CD4-positive, alpha-beta T cell treated with Interleukin-17A for 1 hour (primary cell): ENCODE measurements around the gene MICB.
"Not testable (repeated sequence)": the region's sequence is repeated elsewhere in the genome, so short reads cannot be mapped to it uniquely, and the experiment has no call there.

Experiments used
- DNase-seq: peaks from one replicate; pipeline ENCODE4 v3.0.0-alpha.2; 2020

Gene MICB

DNA sequence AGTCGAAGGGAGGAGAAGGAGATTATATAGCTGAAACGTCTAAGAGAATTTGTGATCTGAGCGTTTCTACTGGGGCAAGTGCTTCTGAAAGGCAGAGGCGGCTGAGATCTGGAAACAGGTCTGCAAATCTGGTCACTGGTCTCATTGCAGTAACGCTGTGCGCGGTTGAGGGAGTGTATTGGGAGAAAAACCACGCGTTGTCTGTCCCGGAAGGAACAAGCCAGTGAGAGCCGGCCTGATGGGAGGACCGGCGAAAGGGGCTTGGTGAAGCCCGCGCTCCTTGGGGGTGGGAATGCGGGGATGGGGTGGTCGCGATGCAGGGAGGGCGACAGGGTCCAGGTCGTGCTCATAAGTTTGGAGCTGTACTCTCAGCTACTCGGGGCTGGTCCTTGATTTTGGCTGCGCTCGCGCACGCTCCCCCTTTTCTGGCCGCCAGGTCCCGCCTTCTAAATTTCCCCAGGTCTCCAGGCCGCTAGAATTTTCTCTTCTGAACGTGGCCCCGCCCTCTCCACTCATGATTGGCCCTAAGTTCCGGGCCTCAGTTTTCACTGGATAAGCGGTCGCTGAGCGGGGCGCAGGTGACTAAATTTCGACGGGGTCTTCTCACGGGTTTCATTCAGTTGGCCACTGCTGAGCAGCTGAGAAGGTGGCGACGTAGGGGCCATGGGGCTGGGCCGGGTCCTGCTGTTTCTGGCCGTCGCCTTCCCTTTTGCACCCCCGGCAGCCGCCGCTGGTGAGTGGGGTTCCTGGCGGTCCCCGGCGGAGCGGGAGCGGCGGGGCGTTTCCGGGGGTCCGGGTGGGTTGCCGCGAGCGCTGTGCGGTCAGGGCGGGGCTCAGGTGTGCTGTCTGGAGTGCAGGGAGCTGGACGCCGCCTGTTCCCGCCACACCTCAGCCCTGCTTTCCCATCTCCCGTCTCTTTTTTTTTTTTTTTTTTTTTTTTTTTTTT is at the start of gene MICB:
Gene MICB, plus strand, starts transcription at position 615 of the 946 bp plus-strand sequence. Its CDS starts 49 bp downstream, at position 664.
- DNase-seq, result peak; percentile 90

DNA sequence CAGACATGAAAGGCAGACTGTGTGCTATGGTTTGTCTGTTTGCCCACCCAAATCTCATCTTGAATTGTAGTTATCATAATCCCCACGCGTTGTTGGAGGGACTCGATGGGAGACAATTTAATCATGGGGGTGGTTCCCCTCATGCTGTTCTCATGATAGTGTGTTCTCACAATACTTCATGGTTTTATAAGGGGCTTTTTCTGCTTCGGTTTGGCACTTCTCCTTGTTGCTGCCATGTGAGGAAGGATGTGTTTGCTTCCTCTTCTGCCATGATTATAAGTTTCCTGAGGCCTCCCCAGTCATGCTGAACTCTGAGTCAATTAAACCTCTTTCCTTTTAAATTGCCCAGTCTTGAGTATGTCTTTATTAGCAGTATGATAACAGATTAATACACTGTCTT is 47.2 kb upstream of the MICB start:
- no peak for DNase-seq

DNA sequence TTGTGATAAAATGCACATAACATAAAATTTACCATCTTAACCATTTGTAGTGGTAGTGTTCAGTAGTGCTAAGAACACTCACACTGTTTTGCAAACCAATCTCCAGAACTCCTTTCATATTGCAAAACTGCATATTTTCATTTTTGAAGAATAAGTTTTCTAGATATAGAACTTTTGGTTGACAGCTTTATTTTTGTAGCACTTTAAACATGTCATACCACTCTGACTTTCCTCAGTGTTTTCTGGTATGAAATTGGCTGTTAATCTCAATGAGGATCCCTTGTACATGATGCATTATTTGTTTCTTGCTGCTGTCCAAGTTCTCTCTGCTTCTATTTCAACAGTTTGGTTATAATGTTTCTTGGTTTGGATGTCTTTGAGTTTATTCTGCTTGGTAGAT is 45.1 kb upstream of the MICB start:
- no peak for DNase-seq

DNA sequence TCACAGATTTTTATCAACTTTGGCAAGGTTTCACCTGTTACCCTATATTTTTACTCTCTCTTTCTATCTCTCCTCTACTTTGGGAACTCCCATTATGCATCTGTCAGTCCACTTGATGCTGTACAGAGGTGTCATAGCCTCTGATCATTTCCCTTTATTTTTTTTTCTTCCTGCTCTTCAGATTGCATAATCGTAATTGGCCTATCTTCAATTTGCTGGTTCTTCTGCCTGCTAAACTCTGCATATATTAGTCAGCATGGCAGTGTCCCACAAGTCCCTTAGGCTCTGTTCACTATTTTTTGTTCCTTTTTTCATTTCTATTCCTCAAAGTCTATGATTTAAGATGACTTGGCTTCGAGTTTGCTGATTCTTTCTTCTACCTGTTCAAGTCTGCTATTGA is 44.7 kb upstream of the MICB start:
- no peak for DNase-seq

DNA sequence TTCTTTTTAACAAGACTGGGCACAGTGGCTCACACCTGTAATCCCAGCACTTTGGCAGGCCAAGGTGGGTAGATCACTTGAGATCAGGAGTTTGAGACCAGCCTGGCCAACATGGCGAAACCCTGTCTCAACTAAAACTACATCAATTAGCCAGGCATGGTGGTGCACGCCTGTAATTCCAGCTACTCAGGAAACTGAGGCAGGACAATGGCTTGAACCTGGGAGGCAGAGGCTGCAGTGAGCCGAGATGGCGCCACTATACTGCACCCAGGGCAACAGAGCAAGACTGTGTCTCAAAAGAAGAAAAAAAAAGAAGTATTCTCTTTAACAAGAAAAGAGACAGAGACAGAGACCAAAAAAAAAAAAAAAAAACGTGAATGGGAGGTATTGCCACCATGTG is 38.1 kb upstream of the MICB start:
- not testable (repeated sequence) for DNase-seq

DNA sequence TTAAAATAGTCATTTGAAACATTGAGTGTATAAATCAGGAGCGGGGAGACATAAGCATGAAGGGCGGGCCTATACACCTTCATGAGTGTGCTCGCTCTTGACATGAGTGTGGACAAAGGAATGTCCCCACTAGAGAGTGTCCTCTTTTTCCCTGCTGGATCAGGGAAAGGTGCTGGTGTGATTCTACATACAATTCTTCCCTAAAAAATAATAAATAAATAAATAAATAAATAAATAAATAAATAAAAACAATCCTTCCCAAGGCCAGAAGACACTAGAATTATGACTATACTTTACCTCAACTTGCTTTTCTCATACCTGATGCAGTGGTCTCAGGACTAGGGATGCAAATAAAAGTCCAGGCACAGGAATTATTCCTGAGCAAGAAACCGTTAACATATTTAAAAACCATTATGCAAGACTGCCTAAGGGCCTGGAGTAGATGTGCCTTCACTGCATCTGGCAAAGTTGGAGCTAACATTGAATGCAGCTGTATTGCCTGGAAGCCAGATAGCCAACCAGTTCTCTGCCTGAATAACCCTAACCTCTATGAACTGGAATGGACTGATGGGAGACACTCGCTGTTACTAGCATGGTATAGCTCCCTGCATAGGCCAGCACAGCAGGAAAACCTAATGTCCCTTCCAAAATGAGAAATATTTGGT is 37.5 kb upstream of the MICB start:
- no peak for DNase-seq

DNA sequence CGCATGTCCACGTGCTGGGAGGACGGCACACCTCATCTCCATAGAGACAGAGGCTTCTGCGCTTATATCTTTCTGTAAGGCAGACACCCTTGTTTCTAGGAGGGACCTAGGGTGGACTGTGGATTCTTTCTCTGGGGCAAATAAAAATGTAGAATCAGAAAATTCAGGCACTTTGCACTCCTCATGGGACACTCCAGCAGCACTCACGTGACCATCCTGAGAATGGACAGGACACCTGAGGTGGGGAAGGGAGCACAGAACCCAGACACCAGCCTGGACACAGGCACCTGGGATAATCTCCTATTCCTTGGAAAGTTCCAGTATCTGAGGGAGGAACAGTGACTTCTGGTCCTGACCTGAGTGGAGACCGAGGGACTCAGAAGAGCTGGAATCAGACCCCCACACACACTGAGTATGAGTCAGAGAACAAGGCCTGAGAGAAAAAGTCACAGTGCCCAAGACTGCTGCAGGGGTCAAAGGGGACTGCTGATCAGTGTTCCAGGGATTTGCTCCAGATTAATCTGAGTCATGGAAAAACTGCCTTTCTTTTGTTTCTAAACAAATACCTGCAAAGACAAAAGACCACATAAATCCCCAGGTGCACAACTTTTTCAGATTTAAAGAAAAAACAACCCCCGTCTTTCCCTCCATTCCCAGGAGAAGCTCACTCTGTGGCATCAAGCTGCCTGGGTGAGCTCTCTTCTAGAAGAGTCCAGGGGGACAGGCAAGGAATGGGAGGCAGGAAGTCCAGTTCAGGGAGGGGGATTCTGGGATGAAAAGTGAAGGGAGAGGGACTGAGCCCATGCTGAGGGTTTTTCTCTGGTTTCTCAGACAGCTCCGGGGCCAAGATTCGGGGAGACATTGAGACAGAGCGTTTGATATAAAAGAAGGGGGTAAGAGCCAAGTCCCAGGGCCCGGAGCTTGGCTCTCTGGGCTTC is 35.6 kb upstream of the MICB start:
- DNase-seq, result peak; percentile 40

DNA sequence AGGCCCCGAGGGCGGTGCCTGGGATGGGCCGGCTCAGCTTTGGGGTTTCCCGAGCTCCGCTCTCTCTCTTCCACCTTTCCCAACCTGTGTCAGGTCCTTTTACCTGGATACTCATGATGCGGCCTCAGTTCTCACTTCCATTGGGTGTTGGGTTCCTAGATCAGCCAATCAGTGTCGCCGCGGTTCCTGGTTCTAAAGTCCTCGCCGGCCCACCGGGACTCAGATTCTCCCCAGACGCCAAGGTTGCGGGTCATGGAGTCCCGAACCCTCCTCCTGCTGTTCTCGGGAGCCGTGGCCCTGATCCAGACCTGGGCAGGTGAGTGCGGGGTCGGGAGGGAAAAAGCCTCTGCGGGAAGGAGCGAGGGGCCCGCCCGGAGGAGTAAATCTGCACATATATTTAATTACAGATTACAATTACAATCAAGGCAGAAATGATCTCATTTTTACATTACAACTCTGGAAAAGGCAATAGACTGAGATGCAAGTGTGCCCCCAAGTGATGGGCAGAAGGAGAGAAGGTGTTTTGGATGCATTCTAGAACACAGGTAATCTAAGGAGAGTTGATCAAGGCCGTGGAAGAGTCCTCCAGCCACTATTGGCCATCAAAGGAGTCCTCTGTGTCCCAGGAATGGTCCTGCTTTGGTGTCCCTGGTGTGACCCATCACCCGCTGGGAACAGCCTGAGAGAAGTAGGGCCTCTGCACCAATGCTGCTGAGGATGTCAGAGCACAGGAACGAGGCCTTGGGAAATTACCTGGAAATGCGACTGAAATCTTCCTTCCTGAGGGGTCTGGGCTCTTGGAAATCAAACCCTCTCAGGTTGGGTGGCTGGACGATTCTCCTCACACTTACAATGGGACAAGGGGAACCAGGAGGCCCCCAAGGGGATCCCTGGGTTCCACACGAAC is 34.7 kb upstream of the MICB start:
- DNase-seq, result peak; percentile 99

DNA sequence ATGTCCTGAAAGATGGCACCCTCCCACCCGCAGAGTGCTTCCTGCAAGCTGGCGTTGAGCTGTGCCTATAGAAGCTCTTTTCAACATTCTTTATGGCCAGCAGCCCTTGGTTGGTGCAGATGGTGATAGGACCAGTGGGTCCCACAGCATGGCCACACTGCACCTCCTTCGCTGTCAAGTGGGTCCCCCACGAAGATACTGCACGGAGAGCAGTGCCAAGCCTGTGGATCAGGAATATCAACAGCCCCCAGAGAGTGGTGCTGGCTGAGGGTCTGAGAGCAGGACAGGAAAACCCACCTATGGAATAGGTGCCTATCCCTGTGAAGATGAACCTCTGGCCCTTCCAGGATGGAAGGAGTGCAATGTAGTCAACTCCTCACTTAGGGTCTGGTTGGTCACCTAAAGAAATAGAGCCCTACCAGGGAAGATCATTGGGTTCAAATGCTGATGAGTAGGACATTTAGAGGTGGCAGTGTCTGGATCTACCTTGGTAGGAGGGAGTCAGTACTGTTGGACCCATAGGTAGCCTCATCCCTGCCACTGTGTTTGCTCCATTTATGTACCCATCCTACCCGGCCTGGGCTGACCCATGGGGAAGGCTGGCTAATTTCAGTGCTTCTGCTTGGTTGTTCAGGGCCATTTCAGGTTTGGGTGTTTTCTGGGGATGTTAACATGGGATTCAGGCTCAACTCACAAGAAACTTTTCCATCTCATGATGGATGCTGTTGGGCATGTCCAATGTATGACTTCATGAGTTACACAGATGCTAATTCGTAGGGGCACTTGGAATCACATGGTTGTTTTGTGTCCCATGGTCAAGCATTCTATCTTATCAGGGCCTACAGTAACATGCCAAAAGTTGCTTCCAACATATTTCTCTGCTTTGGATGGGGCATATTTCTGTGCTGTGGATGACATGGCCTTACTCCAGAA is 33.4 kb upstream of the MICB start:
- peak; percentile 40 for DNase-seq

DNA sequence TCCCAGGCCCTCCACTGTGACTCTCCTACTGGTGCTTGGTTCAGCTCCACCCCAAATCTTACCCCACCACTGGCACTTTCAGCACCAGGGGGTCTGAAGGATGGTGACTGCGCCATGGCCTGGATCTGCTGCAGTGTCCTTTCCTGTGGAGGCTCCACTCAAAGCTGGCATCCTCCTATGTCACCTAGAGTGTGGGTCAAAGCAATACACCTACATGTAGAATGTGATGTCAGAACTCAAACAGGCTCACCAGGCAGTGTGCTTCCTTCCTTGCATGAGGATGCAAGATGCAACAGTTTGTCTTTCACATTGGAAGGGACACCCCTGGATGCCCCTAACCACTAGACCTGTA is 32.8 kb upstream of the MICB start:
- peak; percentile 48 for DNase-seq

DNA sequence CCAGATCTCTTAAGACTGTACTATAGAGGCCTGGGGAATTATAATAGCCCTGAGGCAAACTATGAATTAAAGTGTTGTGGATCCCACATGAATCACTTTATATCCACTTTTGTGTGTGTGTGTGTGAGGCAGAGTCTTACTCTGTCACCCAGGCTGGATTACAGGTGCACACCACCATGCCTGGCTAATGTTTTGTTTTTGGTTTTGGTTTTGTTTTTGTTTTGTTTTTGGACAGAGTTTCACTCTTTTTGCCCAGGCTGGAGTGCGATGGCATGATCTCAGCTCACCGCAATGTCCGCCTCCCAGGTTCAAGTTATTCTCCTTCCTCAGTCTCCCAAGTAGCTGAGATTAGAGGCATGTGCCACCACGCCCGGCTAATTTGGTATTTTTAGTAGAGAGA is 32.2 kb upstream of the MICB start:
- DNase-seq, result peak; percentile 53

DNA sequence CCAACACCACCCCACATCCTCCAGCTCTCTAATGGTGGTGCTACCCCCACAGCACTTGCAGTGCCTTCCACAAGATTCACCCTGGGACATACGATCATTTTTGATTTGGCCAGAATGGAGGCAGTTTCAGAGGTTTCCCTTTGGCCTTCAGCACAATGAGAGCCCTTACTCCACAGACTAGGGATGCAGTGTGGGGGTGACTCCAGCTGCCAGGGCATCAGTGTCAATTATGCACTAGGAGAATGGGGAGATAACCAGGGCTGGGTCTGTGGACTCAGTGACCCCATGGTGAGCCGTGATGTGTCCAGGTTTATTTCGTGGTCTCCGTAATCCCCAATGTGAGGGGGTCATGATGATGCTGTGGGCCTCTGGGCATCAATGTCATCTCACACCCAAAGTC is 31.5 kb upstream of the MICB start:
- no peak for DNase-seq

DNA sequence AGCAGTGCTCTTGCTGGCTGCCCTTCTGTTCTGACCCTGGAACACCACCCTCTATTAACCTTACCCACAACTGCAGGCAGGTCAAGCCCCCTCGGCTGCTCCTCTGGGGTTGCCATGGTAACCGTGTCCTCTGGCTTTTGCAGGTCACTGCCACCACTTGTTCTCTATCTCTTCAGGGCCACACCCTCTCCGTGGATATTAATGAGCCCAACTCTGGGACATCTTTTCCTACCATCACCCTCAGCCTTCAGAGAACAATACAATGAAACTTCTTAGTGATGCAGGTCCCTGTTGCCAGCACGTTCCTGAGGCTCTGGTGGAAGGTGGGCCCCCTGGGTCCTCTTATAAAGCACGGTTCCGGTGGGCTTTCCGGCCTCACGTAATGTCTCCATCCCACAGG is 30.8 kb upstream of the MICB start:
- DNase-seq, result peak; percentile 47

DNA sequence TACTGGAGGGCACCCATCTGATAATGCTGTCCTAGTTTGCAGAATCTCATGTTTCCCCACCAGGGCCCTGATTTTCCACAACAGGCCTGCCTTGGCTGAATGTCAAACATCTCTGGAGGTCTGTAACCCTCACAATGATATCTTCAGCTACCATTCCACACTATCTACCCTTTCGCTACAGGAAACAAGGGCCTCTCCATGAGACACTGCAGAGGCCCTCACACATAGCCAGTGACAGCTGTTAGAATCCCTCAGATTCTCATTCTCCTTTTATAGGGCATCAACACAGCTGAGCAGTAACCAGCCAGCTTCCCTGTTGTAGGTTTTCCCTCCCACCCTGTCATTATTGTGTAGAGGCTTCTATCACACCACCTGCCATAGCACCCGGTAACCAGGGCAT is 29.6 kb upstream of the MICB start:
- peak; percentile 22 for DNase-seq

DNA sequence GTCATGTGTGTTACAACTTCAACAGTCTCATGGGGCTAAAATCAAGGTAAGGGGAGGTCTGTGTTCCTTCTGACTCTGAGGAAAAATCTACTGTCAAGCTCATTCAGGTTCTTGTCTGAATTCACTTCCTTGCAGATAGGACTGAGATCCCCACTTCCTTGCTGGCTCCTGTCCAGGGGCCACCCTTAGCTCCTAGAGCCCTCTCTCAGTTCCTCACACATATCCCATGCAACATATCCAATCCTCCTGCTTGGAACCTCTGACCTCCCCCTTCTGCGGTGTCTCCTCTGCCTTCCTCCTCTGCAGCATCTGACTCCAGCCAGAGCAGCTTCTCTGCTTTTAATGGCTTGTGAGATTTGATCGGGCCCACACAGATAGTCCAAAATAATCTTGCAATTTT is 27.1 kb upstream of the MICB start:
- DNase-seq, result peak; percentile 17

DNA sequence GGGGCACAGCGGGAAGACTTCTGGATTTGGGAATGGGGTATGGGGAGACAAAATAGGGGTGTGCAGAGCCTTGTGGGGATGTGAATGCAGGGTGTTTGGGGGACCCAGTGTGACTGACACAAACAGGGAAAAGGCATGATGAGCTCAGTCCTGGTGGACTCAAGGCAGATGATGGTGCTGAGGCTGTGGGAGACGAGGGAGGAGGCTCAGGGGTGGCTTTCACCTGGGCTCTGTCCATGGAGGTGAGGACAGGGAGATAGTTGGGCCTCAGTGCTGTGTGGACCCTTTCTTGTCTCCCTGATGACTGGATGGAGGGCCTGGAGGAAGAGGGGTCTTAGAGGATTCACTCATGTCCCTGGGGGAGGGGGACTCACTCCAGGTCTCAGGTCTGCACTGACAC is 26.2 kb upstream of the MICB start:
- no peak for DNase-seq

DNA sequence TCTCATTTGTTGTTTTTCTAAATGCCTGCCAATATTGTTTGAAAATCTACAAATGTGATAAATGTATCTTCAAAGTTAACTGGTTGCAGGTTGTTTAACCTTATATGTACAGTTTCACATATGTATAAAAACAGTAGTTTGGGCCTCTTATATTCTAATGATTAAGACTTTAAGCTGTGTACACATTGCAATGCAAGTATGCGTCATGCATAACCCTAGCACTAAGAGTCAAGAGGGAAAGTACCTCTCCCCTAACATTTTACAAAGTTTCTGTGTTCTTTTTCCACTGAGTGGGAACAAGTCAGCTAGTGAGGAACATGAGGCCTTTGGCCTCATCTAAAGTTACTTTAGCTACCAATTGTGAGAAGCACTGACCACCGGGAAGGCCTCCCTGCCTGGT is 25.7 kb upstream of the MICB start:
- no peak for DNase-seq

DNA sequence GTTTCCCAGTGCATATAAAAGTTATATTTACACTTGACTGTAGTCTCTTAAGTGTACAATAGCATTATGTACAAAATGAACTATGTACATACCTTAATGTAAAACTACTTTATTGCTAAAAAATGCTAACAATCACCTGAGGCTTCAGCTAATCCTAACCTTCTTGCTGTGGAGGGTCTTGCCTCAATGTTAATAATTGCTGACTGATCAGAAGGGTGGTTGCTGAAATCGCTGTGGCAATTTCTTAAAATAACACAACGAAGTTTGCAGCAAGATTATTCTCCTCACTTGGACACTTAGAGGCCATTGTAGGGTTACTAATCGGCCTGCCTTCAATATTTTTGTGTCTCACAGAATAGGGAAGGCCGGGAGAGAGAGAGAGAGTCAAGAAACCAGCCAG is 24.7 kb upstream of the MICB start:
- DNase-seq, result no peak

DNA sequence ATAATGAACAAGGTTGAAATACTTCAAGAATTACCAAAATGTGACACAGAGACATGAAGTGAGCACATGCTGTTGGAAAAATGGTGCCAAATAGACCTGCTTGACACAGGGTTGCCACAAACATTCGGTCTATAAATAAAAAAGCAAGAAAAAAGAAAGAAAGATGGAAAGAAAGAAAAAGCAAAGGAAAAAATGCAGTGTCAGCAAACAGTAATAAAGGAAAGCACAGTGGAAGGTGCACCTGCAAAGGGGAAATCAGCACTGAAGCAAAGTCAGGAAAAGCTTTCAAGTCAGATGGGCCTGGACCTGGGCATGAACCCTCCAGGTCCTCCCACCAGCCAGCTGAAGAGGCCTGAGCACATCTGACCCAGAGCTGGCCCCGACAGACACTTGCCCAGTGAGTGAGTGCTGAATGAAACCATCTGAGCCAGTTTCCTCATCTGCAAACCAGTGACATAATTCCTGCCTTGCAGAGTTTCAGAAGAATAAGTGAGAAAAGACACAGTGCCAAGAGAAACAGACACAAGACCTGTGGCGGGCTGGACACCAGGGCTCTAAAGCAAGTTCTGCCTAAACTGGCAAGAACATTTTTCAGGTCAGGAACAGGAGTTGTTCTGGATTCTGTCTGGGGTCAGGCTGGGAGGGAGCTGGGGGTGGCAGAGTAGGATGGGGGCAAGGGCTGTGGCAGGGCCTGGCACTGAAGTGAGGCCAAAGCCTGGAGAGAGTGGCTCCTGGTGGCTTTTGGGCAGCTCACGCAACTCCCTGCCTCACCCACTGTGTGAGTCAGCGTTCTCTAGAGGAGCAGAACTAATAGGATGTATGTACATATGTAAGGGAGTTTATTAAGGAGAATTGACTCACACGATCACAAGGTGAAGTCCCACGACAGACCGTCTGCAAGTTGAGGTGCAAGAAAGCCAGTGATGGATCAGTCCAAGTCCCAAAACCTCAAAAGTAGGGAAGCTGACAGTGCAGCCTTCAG is 23.9 kb upstream of the MICB start:
- DNase-seq, result no peak

DNA sequence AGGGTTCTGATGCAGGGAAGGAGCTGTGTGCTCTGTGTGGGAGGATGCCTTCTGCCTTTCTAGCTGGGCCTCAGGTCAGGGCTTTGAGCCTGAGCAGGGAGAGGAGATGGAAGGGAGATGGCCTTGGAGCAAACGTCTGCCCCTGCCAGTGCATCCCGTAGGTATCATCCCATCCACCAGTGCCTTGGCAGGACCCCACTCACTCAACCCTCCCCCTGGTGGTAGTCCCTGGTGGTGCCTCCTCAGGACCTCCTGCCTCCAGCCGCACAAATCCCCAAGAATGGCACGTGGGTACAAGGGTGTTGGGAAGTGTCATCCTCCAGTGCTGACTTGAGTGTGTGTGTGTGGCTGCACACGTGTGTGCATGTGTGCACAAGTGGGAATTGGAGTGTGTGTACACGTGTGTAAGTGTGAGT is 23.1 kb upstream of the MICB start:
- DNase-seq, result peak; percentile 36
